ENCODE results near the gene PRR5. TPM values are rescaled to one million over a fixed set of nuclear protein-coding genes. Genes with fewer than 3 reads are reported as not detected.
A peak's percentile ranks its signal among the peaks of the same experiment; 100 is the strongest.

The PRR5 gene
- total RNA-seq, 2 donors from 2014 or later: 7.3 to 30.0 TPM

DNA sequence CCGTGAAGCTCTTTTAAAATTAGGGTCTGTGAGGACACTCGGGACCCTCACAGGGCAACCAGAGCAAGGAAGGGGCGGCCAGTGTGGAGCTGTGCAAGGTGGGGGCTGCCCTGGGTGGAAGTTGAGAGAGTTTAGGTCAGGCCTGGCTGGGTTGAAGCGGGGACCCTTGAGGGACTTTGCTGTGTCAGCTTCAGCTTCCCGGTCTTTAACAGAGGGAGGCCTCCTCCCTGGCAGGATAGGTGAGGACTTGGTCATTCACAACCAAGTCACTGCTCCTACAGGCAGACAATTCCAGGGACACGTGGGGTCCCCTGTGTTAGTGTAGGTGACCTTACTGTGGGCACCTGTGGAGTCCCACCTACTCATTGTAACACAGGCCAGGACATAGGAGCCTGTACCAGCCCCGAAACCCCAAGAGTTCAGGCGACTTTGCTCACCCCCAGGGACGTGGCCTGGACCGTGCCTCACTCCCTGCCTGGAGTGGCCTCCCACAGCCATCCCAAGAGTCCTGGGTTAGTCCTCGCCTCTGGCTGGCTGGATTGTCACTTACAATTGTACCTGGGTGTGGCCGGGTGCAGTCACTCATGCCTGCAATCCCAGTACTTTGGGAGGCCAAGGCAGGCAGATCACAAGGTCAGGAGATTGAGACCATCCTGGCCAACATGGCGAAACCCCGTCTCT, 31.6 kb downstream of the PRR5 start:
- Histone ChIP-seq H3K36me3 (no peaks in the 10 kb centered on the region), H3K9me3 (no peaks in the 10 kb centered on the region), H3K4me1 (ENCODE audit: control insufficient read depth in 1 of 2, low read depth in 2 of 2) (no peaks in the 10 kb centered on the region), H3K27me3 (replicated peaks; ENCODE audit: insufficient read depth) (no peaks in the 10 kb centered on the region), H3K27ac (no peak overlapping the region), H3K4me3 (no peak overlapping the region)
- DNase-seq (ENCODE audit: low spot score) (no peak), ATAC-seq (ENCODE audit: insufficient number of reproducible peaks, low FRiP score, low read depth) (no peak)
- TF ChIP-seq CTCF (IDR thresholded peaks at IDR 0.05): no peak

DNA sequence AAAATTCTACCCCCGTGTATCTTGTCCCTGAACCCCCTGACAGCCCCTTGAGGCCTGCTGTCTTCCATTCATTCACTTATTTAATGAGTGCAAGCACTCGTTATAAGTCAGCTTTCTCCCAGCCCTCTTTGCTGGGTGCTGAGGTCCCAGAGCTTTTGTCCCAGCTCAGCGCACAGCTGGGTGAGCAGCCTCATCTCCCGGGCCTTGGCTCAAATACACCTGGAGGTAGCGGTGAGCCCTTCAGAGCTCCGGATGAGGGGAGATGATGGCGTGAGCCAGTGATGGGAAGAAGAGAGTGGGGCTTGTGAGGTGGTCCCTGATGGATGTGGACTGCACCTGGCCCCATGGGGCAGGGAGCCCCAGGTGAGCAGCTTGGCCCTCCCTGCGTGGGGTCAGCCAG, 32.3 kb downstream of the PRR5 start:
- no peak for TF ChIP-seq CTCF (IDR thresholded peaks at IDR 0.05)
- no peaks in the 10 kb centered on the region for H3K4me1 ChIP-seq (ENCODE audit: control insufficient read depth in 1 of 2, low read depth in 2 of 2)
- no peak overlapping the region for H3K4me3 ChIP-seq
- no peak overlapping the region for H3K27ac ChIP-seq
- DNase-seq (ENCODE audit: low spot score): no peak
- no peaks in the 10 kb centered on the region for H3K36me3 ChIP-seq
- no peaks in the 10 kb centered on the region for H3K9me3 ChIP-seq
- no peaks in the 10 kb centered on the region for H3K27me3 ChIP-seq (replicated peaks; ENCODE audit: insufficient read depth)
- ATAC-seq (ENCODE audit: insufficient number of reproducible peaks, low FRiP score, low read depth): no peak

GRCh38 chr22:44734801-44735517, 33.0 kb downstream of the PRR5 start:
- Histone ChIP-seq H3K9me3 (no peaks in the 10 kb centered on the region), H3K27ac (no peak overlapping the region), H3K4me1 (ENCODE audit: control insufficient read depth in 1 of 2, low read depth in 2 of 2) (no peaks in the 10 kb centered on the region), H3K4me3 (no peak overlapping the region), H3K27me3 (replicated peaks; ENCODE audit: insufficient read depth) (no peaks in the 10 kb centered on the region), H3K36me3 (no peaks in the 10 kb centered on the region)
- no peak for TF ChIP-seq CTCF (IDR thresholded peaks at IDR 0.05)
- ATAC-seq (ENCODE audit: insufficient number of reproducible peaks, low FRiP score, low read depth): no peak
- no peak for DNase-seq (ENCODE audit: low spot score)

DNA sequence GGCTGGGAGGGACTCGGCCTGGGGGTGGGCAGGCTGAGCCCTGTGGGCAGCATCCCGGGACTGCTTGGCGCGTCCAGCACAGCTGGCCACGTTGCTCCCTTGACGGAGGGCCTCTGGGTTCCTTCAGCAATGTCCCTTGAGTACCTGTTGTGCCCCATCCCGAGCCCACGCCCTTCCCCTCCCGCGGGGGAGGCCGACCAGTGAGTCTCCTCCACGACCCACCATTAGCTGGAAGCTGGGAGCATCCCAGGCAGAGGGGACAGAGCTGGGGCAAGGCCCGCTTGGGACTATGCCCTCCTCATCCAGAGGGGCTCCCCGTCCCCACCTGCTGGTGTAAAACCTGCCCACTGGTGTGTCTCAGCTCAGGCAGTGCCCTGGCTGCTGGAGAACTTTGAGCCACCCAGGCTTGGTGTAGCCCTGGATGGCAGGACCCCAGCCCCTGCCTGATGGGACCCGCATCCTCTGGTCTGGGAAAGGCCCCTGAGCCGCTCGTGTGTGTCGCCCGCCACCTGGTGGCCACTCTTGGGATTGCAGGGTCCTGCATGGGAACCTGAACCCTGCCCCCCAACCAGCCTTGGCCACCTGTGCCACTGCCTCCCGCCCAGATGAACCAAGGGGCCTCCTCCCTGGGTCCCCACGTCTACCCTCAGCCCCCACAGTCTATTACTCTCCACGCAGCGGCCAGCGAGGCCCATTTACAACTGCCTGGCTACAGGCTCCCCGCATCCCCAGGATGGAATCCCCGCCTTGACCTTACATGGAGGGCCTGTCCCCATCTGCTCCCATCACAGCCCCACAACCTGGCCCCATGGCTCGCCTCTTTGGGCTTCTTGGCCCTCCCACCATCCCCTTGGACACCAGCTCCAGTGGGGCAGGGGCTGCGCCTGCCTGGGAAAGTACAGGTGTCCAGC, 33.8 kb downstream of the PRR5 start:
- Histone ChIP-seq H3K9me3 (no peaks in the 10 kb centered on the region), H3K36me3 (no peaks in the 10 kb centered on the region), H3K27me3 (replicated peaks; ENCODE audit: insufficient read depth) (no peaks in the 10 kb centered on the region), H3K4me3 (no peak overlapping the region), H3K27ac (no peak overlapping the region), H3K4me1 (ENCODE audit: control insufficient read depth in 1 of 2, low read depth in 2 of 2) (no peaks in the 10 kb centered on the region)
- TF ChIP-seq CTCF (IDR thresholded peaks at IDR 0.05): peak; percentile 98
- DNase-seq (ENCODE audit: low spot score): no peak
- no peak for ATAC-seq (ENCODE audit: insufficient number of reproducible peaks, low FRiP score, low read depth)
